GM23338 (cell line): Measurements from ENCODE around the gene KISS1R.

Experiments
- CREB1 ChIP-seq: fragments of 250-450 bp; sonication (Bioruptor Pico); IDR thresholded peaks from 2 replicates; pipeline ENCODE4 v1.5.0; 2020; ENCODE audit warnings: low read depth, mild to moderate bottlenecking, moderate library complexity
- CTCF ChIP-seq, 2 experiments: fragments of 200-600 bp in 1 of 2; sonication (generic) in 1 of 2; conservative IDR thresholded peaks; 2 replicates each; pipeline versions ENCODE4 v1.5.1 to v1.6.1; 2016 to 2017; ENCODE audit warnings: antibody characterized with exemption in 2 of 2, low read depth in 2 of 2, mild to moderate bottlenecking in 2 of 2, moderate library complexity in 1 of 2
- EZH2 ChIP-seq: fragments of 200-600 bp; sonication (generic); IDR thresholded peaks from one replicate; pipeline ENCODE4 v1.8.0; 2017; ENCODE audit warnings: antibody characterized with exemption, mild to moderate bottlenecking, low read depth; ENCODE audit not compliant: unreplicated experiment
- EZH2phosphoT487 ChIP-seq: fragments of 200-600 bp; sonication (generic); IDR thresholded peaks from one replicate; pipeline ENCODE4 v1.8.1; 2018; ENCODE audit warnings: antibody characterized with exemption; ENCODE audit not compliant: unreplicated experiment
- JUNB ChIP-seq: IDR thresholded peaks from one replicate; pipeline ENCODE4 v1.6.1; 2016; ENCODE audit warnings: antibody characterized with exemption; ENCODE audit not compliant: unreplicated experiment
- POLR2AphosphoS5 ChIP-seq: IDR thresholded peaks from 2 replicates; pipeline ENCODE4 v1.6.1; 2016; ENCODE audit warnings: antibody characterized with exemption, low read depth
- REST ChIP-seq: IDR thresholded peaks from one replicate; pipeline ENCODE4 v1.6.1; 2018; ENCODE audit warnings: antibody characterized with exemption; ENCODE audit not compliant: unreplicated experiment
- STAT1 ChIP-seq: IDR thresholded peaks from one replicate; pipeline ENCODE4 v1.6.1; 2016; ENCODE audit warnings: antibody characterized with exemption; ENCODE audit not compliant: unreplicated experiment
- ZNF114 ChIP-seq: fragments of 250-450 bp; sonication (Bioruptor Pico); IDR thresholded peaks from 2 replicates; pipeline ENCODE4 v1.5.0; 2020; ENCODE audit warnings: mild to moderate bottlenecking, moderate library complexity
- ZNF331 ChIP-seq: fragments of 250-450 bp; sonication (Bioruptor Pico); IDR thresholded peaks from 2 replicates; pipeline ENCODE4 v1.5.0; 2020; ENCODE audit warnings: low read depth, mild to moderate bottlenecking, moderate library complexity
- ZNF462 ChIP-seq: fragments of 250-450 bp; sonication (Bioruptor Pico); IDR thresholded peaks from 2 replicates; pipeline ENCODE4 v1.5.0; 2020; ENCODE audit warnings: mild to moderate bottlenecking, moderate library complexity

- no peak for TF ChIP-seq REST
- TF ChIP-seq CTCF (conservative IDR thresholded peaks at IDR 0.05; ENCODE audit: low read depth in 2 of 2): no peak
- TF ChIP-seq EZH2: peak; percentile 58
- no peak for TF ChIP-seq EZH2phosphoT487
- TF ChIP-seq POLR2AphosphoS5: no peak
- no peak for TF ChIP-seq JUNB
- no peak for TF ChIP-seq CREB1 (CRISPR knock-in tag)
- no peak for TF ChIP-seq ZNF462 (CRISPR knock-in tag)
- TF ChIP-seq STAT1: no peak
- TF ChIP-seq ZNF114 (CRISPR knock-in tag): no peak
- TF ChIP-seq ZNF331 (CRISPR knock-in tag): no peak
Measured at GRCh38 chr19:919199-920050, 2.3 kb downstream of the KISS1R start.
